Measurements from ENCODE around the gene CEACAM5.

DNA sequence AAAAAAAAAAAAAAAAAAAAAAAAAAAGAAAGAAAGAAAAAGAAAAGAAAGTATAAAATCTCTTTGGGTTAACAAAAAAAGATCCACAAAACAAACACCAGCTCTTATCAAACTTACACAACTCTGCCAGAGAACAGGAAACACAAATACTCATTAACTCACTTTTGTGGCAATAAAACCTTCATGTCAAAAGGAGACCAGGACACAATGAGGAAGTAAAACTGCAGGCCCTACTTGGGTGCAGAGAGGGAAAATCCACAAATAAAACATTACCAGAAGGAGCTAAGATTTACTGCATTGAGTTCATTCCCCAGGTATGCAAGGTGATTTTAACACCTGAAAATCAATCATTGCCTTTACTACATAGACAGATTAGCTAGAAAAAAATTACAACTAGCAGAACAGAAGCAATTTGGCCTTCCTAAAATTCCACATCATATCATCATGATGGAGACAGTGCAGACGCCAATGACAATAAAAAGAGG lies 9.6 kb upstream of the CEACAM5 start:
- TF ChIP-seq, protein P1, sequence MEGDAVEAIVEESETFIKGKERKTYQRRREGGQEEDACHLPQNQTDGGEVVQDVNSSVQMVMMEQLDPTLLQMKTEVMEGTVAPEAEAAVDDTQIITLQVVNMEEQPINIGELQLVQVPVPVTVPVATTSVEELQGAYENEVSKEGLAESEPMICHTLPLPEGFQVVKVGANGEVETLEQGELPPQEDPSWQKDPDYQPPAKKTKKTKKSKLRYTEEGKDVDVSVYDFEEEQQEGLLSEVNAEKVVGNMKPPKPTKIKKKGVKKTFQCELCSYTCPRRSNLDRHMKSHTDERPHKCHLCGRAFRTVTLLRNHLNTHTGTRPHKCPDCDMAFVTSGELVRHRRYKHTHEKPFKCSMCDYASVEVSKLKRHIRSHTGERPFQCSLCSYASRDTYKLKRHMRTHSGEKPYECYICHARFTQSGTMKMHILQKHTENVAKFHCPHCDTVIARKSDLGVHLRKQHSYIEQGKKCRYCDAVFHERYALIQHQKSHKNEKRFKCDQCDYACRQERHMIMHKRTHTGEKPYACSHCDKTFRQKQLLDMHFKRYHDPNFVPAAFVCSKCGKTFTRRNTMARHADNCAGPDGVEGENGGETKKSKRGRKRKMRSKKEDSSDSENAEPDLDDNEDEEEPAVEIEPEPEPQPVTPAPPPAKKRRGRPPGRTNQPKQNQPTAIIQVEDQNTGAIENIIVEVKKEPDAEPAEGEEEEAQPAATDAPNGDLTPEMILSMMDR (IDR thresholded peaks at IDR 0.05): no peak
- TF ChIP-seq EP300 (IDR thresholded peaks at IDR 0.05; ENCODE audit: low read depth): no peak

Data from transverse colon (tissue), 3 donors.